GM10266 (cell line): Measurements from ENCODE around the gene PSG5.
"Not testable (repeated sequence)": the region's sequence is repeated elsewhere in the genome, so short reads cannot be mapped to it uniquely, and the experiment has no call there.

Source experiments
- DNase-seq: peaks from one replicate; pipeline ENCODE4 v3.0.0; 2012; ENCODE audit errors: extremely low spot score
- CTCF ChIP-seq: IDR thresholded peaks from 2 replicates; pipeline ENCODE4 v1.5.1; 2012; ENCODE audit warnings: mild to moderate bottlenecking, low read depth; ENCODE audit not compliant: control insufficient read depth, insufficient read depth; ENCODE audit errors: missing control alignments

The PSG5 gene

GRCh38 chr19:43148233-43148632 is 38.1 kb downstream of the PSG5 start:
- no peak for TF ChIP-seq CTCF
- no peak for DNase-seq

GRCh38 chr19:43141763-43142162 is 44.6 kb downstream of the PSG5 start:
- not testable (repeated sequence) for DNase-seq

- no peak for DNase-seq
- no peak for TF ChIP-seq CTCF
These were observed 53.6 kb downstream of the PSG5 start for GRCh38 chr19:43132696-43133095.

- not testable (repeated sequence) for DNase-seq
These were observed 55.0 kb downstream of the PSG5 start for GRCh38 chr19:43131281-43131842.

GRCh38 chr19:43129197-43129596 is 57.1 kb downstream of the PSG5 start:
- DNase-seq: not testable (repeated sequence)

- DNase-seq: not testable (repeated sequence)
These were observed 59.0 kb downstream of the PSG5 start for GRCh38 chr19:43127336-43127735.

GRCh38 chr19:43126720-43127119 is 59.6 kb downstream of the PSG5 start:
- DNase-seq: no peak
- TF ChIP-seq CTCF: no peak

- no peak for TF ChIP-seq CTCF
- no peak for DNase-seq
These were observed 62.0 kb downstream of the PSG5 start for GRCh38 chr19:43124360-43124759.

GRCh38 chr19:43120433-43121026 is 65.8 kb downstream of the PSG5 start:
- DNase-seq: not testable (repeated sequence)

GRCh38 chr19:43119526-43119925 is 66.8 kb downstream of the PSG5 start:
- DNase-seq: not testable (repeated sequence)
